ACHN (cell line): ENCODE results near the gene GET4.
"Not testable (repeated sequence)": the region's sequence is repeated elsewhere in the genome, so short reads cannot be mapped to it uniquely, and the experiment has no call there.

Source experiments
- DNase-seq: peaks from one replicate; pipeline ENCODE4 v3.0.0-alpha.2; 2015
- in situ Hi-C: cut with HindIII; loops from 2 replicates; pipeline ENCODE4 v1.10.0; 2017; ENCODE audit warnings: low sequenced_read_pairs, low pct_ligation_motif_present, low pct_unique_long_range_greater_than_20kb

Gene GET4

DNA sequence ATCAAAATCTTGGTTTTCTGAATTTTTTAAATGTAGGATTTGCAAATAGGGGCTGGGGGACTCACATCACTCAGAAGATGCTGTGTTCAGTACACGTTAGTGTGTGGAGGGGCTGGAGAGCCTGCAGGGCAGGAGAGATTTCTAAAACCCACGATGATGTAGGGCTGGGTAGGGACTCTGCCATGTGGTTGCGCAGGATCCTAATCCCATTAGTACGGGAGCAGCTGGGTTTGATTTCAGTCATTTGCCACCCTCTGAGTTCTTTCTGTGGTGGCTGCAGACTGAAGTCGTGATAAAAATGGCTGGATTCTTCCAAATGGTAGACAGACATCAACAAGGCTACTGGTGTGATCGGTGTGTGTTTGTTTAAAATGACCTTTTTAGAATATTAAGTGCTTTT, 14.2 kb upstream of the GET4 start:
- in situ Hi-C loops = no loop called here
- DNase-seq = no peak

DNA sequence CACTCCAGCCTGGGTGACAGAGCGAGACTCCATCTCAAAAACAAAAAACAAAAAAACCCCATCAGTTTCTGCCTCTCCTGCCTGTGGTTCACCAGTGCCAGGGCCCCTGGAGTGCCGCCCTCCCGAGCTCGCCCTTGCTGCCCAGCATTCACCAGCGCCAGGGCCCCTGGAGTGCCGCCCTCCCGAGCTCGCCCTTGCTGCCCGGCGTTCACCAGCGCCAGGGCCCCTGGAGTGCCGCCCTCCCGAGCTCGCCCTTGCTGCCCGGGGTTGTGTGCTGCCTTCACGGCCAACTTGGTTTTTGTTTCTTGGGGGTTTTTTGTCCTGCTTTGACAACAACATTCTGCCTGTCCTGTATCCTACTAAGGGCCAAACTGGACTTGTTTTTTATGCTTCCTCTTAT, 13.2 kb upstream of the GET4 start:
- in situ Hi-C loops = no loop called here
- no peak for DNase-seq

DNA sequence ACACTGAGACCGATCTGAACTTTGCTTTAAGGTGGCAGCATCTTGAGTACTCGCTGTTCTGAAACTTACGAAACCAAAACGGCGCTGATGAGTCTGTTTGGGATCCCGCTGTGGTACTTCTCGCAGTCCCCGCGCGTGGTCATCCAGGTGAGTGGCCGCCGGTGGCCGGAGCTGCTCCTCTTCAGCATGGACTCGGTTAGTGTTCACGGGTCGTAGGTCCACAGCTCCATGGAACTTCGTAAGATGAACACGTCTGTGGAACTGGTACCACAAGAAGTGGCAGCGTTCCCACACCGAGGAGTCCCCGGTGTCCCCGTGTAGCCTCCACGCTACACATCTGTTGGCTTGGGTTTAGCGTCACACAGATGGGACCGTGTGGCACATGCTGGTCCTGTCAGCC, 10.4 kb upstream of the GET4 start:
- DNase-seq = no peak
- in situ Hi-C loops = no loop called here

DNA sequence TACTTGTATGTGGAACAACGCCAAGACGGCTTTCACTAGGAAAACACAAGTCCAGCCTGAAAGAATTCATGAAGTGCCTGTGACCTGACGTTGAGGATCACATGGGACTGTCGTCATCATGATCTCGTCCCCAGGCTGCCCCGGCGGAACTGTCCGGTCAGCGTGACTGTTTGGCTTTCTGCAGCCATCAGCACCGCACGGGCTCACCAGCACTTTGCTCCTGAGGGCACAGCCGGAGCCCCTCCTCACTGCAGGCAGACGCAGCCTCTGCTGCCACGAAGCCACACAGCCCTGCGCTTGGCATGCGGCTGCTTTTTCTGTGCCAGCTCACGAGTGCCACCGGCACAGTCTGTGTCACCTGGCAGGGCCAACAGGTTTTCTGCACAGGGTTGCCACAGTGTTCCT, 9.4 kb upstream of the GET4 start:
- in situ Hi-C loops = no loop called here
- DNase-seq = peak; percentile 50

DNA sequence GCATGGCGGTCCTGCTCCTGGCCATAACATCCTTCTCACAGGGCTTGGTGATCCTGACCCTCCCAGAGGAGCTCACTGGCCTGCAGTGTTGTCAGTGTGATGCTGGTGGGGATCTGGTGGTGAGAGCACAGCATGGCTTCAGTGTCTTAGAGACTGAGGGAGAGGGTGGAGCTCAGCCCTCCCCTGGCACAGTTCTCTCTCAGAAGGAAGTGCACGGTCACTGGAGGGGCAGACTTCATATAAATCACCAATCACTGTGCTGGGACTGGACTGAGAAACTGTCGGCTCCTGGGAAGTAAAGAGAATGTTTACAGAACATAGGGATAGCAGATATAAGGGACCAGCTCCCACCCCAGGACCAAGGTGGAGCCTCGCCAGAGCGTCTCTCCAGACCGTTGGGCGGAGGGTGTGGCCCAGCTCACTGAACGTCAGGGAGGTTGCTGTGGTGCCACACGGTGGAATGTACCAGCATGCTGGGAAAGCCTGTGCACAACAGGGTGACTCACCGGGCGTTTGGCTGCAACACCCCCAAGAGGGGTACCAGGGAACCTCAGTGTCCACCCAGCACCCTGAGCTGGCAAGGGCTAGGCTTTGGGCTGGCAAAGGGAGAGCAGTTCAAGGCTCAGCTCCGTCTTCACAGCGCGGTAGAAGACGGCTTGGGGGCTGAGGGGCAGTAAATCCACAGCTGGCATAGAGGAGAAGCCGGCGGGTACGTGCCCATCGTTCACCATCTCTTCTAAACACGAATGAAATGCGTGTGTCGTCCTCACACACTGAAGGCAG, 8.8 kb upstream of the GET4 start:
- in situ Hi-C loops = no loop called here
- peak; percentile 90 for DNase-seq

DNA sequence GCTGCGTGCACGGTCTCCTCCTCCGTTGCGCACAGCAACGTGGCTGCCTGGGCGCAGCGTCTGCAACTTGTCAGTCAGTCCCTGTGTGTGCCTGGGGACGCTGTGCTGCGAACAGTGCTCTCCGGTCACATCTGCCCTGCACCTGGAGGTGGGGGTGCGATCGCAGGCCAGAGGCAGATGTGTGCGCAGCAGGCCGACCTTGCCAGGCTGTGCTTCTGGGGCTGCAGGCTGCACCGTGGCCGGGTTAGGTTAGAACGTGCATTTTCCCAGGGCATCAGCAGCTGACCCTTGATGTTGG, 8.2 kb upstream of the GET4 start:
- in situ Hi-C loops = no loop called here
- DNase-seq = no peak

DNA sequence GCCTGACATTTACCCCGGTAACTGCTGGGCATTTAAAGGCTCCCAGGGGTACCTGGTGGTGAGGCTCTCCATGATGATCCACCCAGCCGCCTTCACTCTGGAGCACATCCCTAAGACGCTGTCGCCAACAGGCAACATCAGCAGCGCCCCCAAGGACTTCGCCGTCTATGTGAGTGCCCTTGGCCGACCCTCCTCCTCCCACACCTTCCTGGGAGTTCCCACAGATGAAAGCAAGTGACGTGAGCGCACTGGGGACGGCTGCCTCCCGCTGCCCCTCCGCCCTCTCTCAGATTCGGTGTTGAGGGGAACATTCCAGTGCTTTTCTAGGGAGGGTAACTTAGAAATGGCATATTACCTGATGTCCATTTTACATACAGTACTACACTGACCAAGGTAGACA, 7.0 kb upstream of the GET4 start:
- in situ Hi-C loops = no loop called here
- DNase-seq = no peak

DNA sequence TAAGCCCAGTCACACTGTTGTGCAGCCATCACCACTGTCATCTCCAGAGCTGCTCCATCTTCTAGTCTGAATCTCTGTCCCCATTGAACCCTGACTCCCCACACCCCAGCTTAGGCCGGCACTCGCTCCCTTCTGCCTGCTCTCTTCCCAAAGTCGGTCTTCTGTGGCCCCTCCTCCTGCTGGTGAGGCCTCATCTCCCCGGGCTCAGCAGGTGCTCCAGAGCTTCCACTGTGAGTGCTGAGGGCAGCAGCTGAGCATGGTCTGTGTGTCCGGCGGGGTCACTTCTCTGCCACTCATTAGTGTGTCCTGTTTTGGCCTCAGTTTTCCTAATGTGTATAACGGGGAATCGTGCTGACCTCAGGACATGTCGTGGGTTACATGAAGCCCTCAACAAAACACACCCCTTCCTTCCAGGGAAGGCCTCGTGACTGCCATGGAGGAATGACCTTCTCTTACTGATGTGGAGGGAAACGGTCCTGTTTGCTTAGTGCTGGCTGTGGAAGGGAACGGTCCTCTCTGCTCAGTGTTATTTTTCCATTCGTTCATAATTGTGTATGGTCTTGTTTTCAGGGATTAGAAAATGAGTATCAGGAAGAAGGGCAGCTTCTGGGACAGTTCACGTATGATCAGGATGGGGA, 4.3 kb upstream of the GET4 start:
- in situ Hi-C loops = no loop called here
- DNase-seq = no peak

DNA sequence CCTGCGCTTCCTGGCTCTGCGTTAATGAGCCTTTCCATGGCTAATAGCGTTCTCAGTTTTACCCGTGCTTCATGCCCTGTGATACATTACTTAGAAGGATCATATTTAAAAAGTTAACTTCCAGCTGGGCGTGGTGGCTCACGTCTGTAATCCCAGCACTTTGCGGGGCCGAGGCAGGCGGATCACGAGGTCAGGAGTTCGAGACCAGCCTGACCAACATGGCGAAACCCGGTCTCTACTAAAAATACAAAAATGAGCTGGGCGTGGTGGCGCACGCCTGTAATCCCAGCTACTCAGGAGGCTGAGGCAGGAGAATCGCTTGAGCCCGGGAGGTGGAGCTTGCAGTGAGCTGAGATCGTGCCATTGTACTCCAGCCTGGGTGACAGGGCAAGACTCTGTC, 3.7 kb upstream of the GET4 start:
- in situ Hi-C loops, DNase-seq: not testable (repeated sequence)

DNA sequence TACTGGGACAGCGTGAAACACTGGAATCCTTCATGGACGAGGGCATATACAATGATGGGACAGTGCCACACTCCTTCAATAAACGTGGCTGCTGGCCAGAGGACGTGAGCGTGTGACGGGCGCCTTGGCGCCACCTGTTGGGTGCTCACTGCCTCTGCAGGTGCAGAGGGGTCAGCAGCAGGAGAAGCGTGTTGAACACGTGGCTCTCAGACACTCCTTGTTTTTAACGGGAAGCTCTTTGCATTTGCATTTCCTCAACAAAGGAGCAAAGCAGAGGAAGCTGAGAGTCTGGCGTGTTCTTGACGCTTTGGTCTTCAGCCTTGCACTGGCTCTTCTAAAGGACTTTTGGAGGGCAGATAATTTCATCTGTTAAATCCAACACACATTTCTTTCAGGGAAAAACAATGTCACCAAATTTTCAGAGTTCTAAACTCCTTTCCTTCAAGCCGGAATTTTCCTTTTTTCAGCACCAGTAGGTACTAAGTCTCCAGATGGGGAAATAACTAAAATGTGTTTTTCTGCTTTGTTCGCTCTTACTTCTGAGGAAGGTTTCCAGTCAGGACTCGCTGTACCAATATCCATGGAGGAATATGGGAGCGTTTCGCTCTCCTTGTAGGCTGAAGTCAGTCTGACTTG, 2.9 kb upstream of the GET4 start:
- in situ Hi-C loops = no loop called here
- DNase-seq = peak; percentile 87

DNA sequence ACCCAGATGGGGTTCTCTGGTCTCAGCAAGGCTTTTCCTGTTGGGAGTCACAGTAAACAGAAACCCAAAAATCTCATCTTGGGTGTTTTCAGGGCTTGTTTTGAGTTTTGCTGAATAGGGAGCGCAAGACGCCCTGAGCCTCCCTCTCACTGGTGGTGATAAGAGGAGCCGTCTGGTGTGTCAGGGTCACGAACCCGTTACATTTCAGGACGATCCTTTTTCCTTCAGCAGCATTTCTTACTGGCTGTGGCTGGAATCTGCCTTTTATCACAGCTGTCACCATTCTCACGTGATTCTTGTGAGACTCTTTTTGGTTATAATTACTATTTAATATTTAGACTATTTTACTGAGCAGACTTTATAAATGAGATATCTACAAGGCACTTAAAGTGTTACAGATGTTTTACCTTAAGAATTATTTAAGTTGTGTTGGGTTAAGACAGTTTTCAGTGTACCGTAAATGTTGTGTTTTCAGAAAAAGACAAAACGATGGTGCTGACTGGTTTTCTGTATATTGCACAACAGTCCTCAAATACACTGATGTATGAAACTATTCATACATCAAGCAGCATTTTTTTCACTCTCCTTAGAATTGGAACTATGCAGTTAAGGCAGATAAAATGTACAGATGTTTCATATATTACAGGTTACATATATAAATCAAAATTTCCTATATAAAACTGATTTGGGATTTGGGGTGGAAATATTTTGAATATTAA, 2.2 kb upstream of the GET4 start:
- no peak for DNase-seq
- in situ Hi-C loops = no loop called here

DNA sequence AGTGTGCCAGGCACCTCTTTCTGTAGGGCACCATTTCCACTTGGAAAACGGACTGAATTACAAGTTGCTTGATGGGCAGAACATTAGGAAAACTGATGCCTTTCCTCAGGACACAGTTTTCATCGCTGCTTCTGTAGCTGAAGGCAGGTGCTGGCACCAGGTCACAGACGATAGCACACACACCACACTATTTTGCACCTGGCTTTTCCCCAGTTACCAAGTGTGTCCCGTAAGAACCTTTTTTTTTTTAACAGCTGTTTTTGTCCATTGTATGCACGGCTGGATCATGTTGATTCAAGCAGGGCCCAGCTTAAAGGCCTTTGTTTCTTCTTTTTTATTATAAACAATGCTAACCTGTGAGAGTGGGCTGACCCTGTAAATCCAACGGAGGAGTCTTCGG, 1.3 kb upstream of the GET4 start:
- no peak for DNase-seq
- in situ Hi-C loops = no loop called here

DNA sequence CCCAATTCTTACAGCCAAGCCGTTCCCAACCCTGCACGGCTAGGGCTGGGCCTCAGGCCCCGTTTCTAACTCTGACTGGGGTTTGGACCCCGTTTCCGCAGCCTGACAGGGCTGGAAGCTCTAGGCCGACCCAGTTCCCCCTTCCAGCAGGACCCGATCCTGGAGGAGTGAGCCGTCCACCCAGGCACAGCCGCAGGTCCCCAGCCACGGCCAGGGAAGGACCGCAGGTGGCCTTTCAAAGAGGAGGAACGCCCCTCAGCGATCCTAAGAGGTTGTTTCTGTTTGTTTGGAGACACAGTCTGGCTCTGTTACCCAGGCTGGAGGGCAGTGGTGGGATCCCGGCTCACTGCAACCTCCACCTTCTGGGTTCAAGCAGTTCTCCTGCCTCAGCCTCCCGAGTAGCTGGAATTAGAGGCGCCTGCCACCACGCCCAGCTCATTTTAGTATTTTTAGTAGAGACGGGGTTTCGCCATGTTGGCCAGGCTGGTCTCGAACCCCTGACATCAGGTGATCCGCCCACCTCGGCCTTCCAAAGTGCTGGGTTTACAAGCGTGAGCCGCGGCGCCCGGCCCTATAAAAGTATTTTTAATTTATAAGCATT, 778 bp upstream of the GET4 start:
- in situ Hi-C loops = no loop called here
- DNase-seq = no peak

DNA sequence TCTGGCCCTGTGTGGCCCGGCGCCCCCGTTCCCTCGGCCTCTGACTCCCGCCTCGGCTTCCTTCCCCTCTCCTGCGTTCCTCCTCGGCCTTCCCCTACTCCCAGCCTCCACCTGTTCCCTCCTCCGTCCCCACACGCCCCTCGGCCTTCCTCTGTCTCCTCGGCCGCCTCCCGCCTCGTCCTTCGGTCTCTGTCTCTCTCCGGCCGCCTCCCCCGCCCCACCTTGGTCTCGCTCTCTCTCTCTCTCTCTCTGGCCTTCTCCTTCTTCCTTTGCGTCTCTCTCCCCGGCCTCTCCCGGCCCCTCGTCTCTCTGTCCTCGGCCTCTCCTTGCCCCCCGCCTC, 588 bp downstream of the GET4 start:
- DNase-seq = peak; percentile 49
- in situ Hi-C loops = no loop called here

DNA sequence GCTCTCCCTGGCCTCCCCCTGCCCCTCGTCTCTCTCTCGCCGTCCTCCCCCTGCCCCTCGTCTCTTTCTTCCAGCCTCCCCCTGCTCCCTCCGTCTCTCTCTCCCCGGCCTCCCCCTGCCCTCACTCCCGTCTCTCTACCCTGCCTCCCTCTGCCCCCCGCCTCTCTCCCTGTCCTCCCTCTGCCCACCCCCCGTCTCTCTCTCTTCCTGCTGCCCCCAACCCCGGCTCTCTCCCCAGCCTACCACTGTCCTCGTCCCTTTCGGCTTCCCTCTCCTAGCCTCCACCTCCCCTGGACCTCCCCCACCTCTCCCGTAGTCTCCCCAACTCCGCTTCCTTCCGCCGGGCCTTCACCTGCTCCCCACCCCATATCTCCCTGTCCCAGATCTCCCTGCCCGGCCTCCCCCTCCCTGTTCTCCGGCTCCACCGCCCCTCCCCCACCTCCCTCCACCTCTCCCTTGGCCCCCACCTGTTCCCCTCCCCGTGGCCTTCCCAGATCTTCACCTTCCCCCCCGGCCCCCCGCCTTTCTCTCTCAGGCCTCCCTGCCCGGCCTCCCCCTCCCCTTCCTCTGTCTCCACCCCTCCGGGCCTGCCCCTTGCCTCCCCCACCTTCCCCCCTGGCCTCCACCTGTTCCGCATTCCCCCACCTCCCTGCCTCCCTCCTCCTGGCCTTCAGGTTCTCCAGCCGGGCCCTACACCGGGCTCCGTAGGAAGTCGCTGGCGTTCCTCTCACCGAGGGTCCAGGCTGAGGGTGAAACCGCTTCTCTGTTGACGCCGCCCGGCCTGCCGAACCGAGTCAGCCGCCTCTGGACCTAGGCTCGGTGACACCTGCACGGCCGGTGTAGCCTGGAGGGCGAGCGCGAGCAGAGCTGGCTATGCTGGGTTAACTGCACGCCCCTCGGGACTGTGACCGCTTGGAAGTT, 1.2 kb downstream of the GET4 start:
- DNase-seq = peak; percentile 37
- in situ Hi-C loops = no loop called here

DNA sequence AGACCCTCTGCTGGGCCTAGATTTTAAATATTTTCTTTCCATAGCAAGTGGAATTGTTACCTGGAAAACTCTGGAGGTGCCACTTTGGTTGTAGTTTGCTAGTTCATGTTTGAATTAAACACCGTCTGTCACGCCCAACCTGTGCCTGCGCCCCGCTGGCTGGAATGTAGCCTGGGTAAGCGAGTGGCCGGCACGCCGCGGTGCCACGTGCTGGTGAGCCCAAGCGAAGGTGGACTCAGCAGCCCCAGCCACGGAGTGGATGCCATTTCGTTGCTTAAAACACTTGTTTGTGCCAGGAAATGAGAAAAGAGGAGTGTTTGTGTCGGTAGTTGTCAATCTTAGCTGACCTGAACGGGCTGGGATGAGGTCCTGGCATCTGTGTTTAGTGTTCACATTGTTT, 2.7 kb downstream of the GET4 start:
- DNase-seq = no peak
- in situ Hi-C loops = no loop called here

DNA sequence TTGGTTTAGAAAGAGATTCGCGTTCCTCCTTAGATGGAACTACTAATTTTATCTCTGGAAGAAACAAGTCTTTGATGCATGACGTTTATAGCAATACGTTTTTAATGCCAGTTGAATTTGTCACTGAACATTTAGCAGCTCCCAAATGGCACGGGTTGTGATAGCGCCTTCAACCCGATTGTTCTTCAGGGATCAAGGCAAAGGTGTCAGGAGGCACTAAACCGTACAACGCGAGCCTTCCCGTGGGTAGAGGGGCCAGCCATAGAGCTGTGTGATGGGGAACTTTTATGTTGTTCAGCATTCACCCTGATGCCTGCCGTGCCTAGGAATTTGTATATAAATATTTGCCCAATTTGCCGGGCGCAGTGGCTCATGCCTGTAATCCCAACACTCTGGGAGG, 3.4 kb downstream of the GET4 start:
- in situ Hi-C loops = no loop called here
- DNase-seq = no peak

DNA sequence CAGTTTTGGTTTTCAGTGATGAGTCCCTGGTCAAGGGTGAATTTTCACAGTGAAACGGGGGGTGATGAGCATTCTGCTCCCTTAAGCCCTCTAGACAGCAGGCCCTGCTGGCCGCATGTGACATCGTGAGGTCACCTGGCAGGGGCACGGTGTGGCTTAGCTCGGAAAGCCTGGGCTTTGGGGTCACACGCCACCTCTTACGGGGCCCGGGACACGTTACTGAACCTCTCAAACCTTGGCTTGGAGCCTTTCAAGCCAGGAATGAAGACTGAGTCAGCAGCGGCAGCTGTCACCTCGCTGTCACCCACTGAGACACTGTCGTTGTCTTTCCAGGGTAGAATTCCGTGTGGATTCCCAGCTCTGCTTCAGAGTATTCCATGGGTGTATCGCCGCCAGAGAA, 4.1 kb downstream of the GET4 start:
- in situ Hi-C loops = no loop called here
- no peak for DNase-seq
